Measurements from ENCODE around the gene RPRD1B. TPM values are rescaled to one million over a fixed set of nuclear protein-coding genes. Genes with fewer than 3 reads are reported as not detected.

The RPRD1B gene
- total and polyA plus RNA-seq, 7 donors, result 10.2 to 31.9 (median 27.2) TPM

GRCh38 chr20:38057351-38057972, 23.9 kb downstream of the RPRD1B start:
- no peaks in the 10 kb centered on the region for H3K9me3 ChIP-seq
- peak; percentile 66 to 94 (median 87) for TF ChIP-seq CTCF (IDR thresholded peaks at IDR 0.05)
- no peak for TF ChIP-seq POLR2A (IDR thresholded peaks at IDR 0.05)
- H3K27me3 ChIP-seq, result no peaks in the 10 kb centered on the region
- intact Hi-C loops (cut with DNase I), result loop anchor here (1.0 to 2.0 kb wide), 3 partner anchors 108 to 265 kb away; partner anchors contain the start of gene TGM2
- H3K4me1 ChIP-seq, result no peaks in the 10 kb centered on the region
- peak; percentile 89 for DNase-seq
- 17 to 30% methylated on average over 7 of the region's 7 CpGs for WGBS, 2 donors
- no peak overlapping the region for H3K27ac ChIP-seq
- peaks cover 13 to 69% (median 30%) of the 10 kb centered on the region in 4 donors for H3K36me3 ChIP-seq
- no peak overlapping the region for H3K4me3 ChIP-seq

DNA sequence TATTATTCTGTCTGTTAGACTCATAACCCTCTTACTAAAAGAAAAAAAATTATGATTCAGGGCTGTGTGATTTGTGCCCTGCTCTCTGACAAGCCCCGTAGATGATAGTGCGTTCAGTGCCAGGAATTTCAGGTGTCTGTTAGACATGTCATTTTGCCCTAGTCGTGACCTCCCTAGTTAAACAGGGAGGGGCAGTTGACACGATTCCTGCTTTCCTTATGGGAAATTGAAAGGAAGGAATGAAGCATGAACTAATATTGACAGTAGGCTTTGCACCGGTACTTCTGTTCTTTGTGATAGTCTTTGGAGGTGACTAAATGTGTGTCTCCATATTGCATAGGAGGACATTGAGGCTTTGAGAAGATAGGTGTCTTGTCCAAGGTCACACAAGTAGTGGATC, 26.3 kb downstream of the RPRD1B start:
- DNase-seq, result no peak
- Histone ChIP-seq H3K27ac (no peak overlapping the region), H3K4me3 (no peak overlapping the region), H3K4me1 (peaks cover 0 to 6% (median 0%) of the 10 kb centered on the region in 4 donors), H3K36me3 (peaks cover 13 to 92% (median 35%) of the 10 kb centered on the region in 4 donors), H3K27me3 (no peaks in the 10 kb centered on the region), H3K9me3 (no peaks in the 10 kb centered on the region)
- intact Hi-C loops (cut with DNase I), result no loop called here
- 19 to 67% methylated on average over 5 of the region's 5 CpGs for WGBS, 2 donors
- TF ChIP-seq POLR2AphosphoS5 (IDR thresholded peaks at IDR 0.05) (no peak), EP300 (IDR thresholded peaks at IDR 0.05) (no peak), POLR2A (IDR thresholded peaks at IDR 0.05) (no peak), CTCF (IDR thresholded peaks at IDR 0.05) (no peak)

GRCh38 chr20:38060536-38060935, 27.0 kb downstream of the RPRD1B start:
- no peak for TF ChIP-seq CTCF (IDR thresholded peaks at IDR 0.05)
- TF ChIP-seq POLR2A (IDR thresholded peaks at IDR 0.05), result no peak
- no peak overlapping the region for H3K4me3 ChIP-seq
- peaks cover 13 to 95% (median 35%) of the 10 kb centered on the region in 4 donors for H3K36me3 ChIP-seq
- intact Hi-C loops (cut with DNase I), result no loop called here
- H3K27me3 ChIP-seq, result no peaks in the 10 kb centered on the region
- H3K4me1 ChIP-seq, result peaks cover 0 to 6% (median 0%) of the 10 kb centered on the region in 4 donors
- H3K27ac ChIP-seq, result no peak overlapping the region
- no peaks in the 10 kb centered on the region for H3K9me3 ChIP-seq
- 93 to 94% methylated on average over 5 of the region's 5 CpGs for WGBS, 2 donors
- DNase-seq, result no peak

- Histone ChIP-seq H3K36me3 (peaks cover 13 to 95% (median 37%) of the 10 kb centered on the region in 4 donors), H3K4me3 (no peak overlapping the region), H3K27me3 (no peaks in the 10 kb centered on the region), H3K4me1 (peaks cover 0 to 10% (median 0%) of the 10 kb centered on the region in 4 donors), H3K27ac (no peak overlapping the region), H3K9me3 (no peaks in the 10 kb centered on the region)
- intact Hi-C loops (cut with DNase I), result no loop called here
- DNase-seq, result no peak
- 75 to 89% methylated on average over 4 of the region's 4 CpGs for WGBS, 2 donors
- TF ChIP-seq POLR2AphosphoS5 (IDR thresholded peaks at IDR 0.05), result no peak
- TF ChIP-seq EP300 (IDR thresholded peaks at IDR 0.05), result no peak
These were observed 27.6 kb downstream of the RPRD1B start for GRCh38 chr20:38061109-38061508.

DNA sequence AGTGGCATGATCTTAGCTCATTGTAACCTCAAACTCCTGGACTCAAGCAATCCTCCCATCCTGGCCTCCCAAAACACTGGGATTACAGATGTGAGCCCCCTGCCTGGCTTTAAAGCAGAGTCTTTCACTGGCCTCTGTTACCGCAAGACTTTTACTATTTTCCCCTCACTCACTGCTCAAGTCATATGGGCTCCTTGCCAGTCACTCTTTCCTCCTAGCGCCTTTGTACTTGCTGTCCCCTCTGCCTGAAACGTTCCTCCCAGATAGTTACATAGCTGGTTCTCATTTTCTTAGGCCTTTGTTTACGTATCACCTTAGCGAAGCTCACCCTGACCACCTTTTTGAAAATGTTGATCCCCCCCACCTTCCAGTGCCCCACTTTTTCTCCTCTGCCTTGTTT, 29.3 kb downstream of the RPRD1B start:
- H3K27me3 ChIP-seq, result no peaks in the 10 kb centered on the region
- peaks cover 0 to 23% (median 12%) of the 10 kb centered on the region in 4 donors for H3K4me1 ChIP-seq
- no peak for DNase-seq
- intact Hi-C loops (cut with DNase I), result no loop called here
- no peak overlapping the region for H3K27ac ChIP-seq
- no peak for TF ChIP-seq POLR2A (IDR thresholded peaks at IDR 0.05)
- TF ChIP-seq CTCF (IDR thresholded peaks at IDR 0.05), result no peak
- TF ChIP-seq POLR2AphosphoS5 (IDR thresholded peaks at IDR 0.05), result no peak
- no peak for TF ChIP-seq EP300 (IDR thresholded peaks at IDR 0.05)
- no peaks in the 10 kb centered on the region for H3K9me3 ChIP-seq
- no peak overlapping the region for H3K4me3 ChIP-seq
- peaks cover 13 to 99% (median 43%) of the 10 kb centered on the region in 4 donors for H3K36me3 ChIP-seq
- 87 to 88% methylated on average over 5 of the region's 5 CpGs for WGBS, 2 donors

Measured in sigmoid colon (tissue), 7 donors.